ENCODE data around the gene MYBL2.

MYBL2 gene

DNA sequence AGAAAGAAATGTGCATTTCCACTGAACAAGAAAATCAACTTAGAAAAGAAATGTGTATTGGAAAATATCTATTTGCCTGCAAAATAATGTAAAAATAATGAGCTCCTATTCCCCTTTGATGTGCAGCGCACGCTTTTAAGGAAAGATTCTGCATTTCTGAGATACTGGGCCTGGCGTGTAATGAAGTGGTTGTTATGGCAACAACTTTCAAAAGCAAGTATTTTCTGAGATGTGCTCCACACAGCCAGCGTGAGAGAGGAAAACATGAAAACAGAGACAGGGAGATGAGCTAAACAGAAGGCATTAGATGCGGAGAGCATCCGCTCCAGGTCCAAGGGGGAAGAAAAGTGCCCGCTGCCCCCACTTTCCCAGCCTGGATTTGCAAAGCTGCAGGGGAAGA lies 99.0 kb downstream of the MYBL2 start:
- H3K27ac ChIP-seq, result no peak overlapping the region
- TF ChIP-seq, protein P1, sequence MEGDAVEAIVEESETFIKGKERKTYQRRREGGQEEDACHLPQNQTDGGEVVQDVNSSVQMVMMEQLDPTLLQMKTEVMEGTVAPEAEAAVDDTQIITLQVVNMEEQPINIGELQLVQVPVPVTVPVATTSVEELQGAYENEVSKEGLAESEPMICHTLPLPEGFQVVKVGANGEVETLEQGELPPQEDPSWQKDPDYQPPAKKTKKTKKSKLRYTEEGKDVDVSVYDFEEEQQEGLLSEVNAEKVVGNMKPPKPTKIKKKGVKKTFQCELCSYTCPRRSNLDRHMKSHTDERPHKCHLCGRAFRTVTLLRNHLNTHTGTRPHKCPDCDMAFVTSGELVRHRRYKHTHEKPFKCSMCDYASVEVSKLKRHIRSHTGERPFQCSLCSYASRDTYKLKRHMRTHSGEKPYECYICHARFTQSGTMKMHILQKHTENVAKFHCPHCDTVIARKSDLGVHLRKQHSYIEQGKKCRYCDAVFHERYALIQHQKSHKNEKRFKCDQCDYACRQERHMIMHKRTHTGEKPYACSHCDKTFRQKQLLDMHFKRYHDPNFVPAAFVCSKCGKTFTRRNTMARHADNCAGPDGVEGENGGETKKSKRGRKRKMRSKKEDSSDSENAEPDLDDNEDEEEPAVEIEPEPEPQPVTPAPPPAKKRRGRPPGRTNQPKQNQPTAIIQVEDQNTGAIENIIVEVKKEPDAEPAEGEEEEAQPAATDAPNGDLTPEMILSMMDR (conservative IDR thresholded peaks at IDR 0.05), result no peak
- TF ChIP-seq ZFX (IDR thresholded peaks at IDR 0.05), result no peak

All from C4-2B (cell line).